Urothelium cell line (cell line): ENCODE measurements around the gene PRAMEF26.
"Not testable (repeated sequence)": the region's sequence is repeated elsewhere in the genome, so short reads cannot be mapped to it uniquely, and the experiment has no call there.

Source experiments
- DNase-seq: peaks from one replicate; pipeline ENCODE4 v3.0.0; 2011; ENCODE audit warnings: low spot score, mixed read lengths
- FAIRE-seq: peaks from 2 replicates; lab custom pipeline; 2011; peaks lifted over from hg19 to GRCh38; lab: Jason Lieb, UNC

The PRAMEF26 gene

DNA sequence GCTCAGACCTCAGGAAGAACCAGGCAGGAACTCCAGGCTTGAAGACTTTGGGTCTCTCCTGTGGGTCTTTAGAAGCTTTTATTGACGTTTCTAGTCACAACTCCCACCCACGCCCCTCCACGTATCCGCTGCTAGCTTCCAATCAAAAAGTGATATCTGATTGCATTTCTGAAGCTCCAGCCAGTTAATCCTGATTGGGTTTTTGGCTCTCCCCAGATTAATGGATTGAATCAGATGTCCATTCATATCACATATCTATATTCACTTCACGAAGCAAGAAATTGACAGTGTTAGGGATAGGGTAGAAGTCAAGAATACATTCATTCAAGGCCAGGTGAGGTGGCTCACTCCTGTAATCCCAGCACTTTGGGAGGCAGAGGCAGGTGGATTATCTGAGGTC is at the start of gene PRAMEF26:
Gene PRAMEF26, minus strand, starts transcription at position 101 of the 400 bp plus-strand sequence. CDS start 2,914 bp downstream, outside the sequence.
- not testable (repeated sequence) for FAIRE-seq, DNase-seq

DNA sequence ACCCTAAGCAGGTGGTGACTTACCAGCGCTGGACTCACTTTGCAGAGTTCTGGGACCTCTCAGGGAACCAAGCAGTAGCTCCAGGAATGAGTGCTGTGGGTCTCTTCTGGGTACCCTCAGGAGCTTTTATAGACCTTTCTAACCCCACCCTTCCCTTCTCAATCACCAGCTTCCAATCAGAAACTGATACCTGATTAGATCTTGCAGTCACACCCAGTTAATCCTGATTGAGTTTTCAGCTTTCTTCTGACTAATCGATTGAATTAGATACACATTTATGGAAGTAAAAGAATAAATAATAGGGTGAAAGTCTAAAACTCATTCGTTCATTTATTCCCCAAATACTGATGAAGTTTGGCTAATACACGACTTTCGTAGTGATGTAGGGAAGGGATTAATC is 45.5 kb upstream of the PRAMEF26 start, which contains the start of gene PRAMEF13:
Gene PRAMEF13, minus strand, starts transcription at position 101 of the 400 bp plus-strand sequence. CDS start 1,820 bp downstream, outside the sequence.
- not testable (repeated sequence) for FAIRE-seq, DNase-seq

DNA sequence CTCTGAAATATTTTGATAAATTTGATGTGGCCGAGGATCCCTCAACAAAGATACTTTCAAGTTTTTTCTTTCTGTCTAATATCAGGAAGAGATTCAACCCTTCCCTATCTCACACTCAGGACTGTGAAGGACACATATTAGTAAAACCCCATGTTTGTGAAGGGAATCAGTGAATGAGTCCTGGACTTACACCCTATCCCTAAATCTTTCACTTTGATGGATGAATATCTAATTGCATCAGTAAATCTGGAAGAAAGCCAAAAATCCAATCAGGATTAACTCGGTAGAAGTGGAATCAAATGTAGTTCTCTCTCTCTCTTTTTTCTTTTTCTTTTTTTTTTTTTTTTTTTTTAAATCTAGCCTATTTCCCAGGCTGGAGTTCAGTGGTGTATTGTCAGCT is 15.7 kb upstream of the PRAMEF26 start, which contains the start of gene PRAMEF9:
Gene PRAMEF9, plus strand, starts transcription at position 301 of the 400 bp plus-strand sequence. CDS start 3,433 bp downstream, outside the sequence.
- not testable (repeated sequence) for FAIRE-seq, DNase-seq

DNA sequence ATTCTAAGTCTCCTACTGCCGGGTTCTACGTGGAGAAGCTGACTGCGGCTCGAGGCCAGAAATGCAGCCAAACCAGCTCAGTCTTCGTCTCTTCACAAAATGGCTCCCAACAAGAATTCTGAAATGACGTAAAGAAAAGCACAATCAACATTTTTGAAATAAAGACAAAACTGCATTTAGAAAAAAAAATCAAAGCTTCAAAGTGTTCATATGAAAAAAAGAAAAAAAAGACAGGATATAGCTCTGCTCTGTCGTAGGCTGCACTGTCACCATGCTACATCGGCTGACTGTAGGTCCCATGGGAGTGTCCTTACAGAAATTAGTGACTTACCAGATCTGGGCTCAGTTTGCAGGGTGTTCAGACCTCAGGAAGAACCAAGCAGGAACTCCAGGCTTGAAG is 9.7 kb upstream of the PRAMEF26 start, which contains the start of gene HNRNPCL4:
Gene HNRNPCL4, minus strand, starts transcription at position 101 of the 400 bp plus-strand sequence. CDS start 164 bp downstream, outside the sequence.
- not testable (repeated sequence) for FAIRE-seq, DNase-seq

DNA sequence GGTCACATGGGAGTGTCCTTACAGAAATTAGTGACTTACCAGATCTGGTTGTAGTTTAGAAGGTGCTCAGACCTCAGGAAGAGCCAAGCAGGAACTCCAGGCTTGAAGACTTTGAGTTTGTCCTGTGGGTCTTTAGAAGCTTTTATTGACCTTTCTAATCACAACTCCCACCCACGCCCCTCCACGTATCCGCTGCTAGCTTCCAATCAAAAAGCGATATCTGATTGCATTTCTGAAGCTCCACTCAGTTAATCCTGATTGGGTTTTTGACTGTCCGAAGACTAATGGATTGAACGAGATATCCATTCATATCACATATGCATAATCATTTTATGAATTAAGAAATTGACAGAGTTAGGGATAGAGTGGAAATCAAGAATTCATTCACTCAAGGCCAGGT is 39.1 kb downstream of the PRAMEF26 start, which contains the start of gene HNRNPCL2:
Gene HNRNPCL2, minus strand, starts transcription at position 101 of the 400 bp plus-strand sequence. CDS start 454 bp downstream, outside the sequence.
- DNase-seq, FAIRE-seq: not testable (repeated sequence)
